Type B pancreatic cell (in vitro differentiated cells): ENCODE data around the gene GRIK4. TPM values are rescaled to one million over a fixed set of nuclear protein-coding genes. Genes with fewer than 3 reads are reported as not detected.

Experiments
- DNase-seq: peaks from one replicate; pipeline ENCODE4 v3.0.0; 2021; ENCODE audit warnings: mixed read lengths; ENCODE audit not compliant: unreplicated experiment; ENCODE audit errors: extremely low spot score
- H3K27ac Mint-ChIP-seq: 2 replicates; pipeline ENCODE4 v1.8.0; 2021; ENCODE audit warnings: mild to moderate bottlenecking, mixed read lengths
- H3K27me3 Mint-ChIP-seq: 2 replicates; pipeline ENCODE4 v1.8.0; 2021; ENCODE audit warnings: mixed read lengths
- H3K36me3 Mint-ChIP-seq: 2 replicates; pipeline ENCODE4 v1.8.0; 2021; ENCODE audit warnings: mixed read lengths
- H3K4me1 Mint-ChIP-seq: one replicate; pipeline ENCODE4 v1.8.0; 2021; ENCODE audit warnings: mixed read lengths; ENCODE audit not compliant: unreplicated experiment
- H3K4me3 Mint-ChIP-seq: 2 replicates; pipeline ENCODE4 v1.8.0; 2021; ENCODE audit warnings: mild to moderate bottlenecking, mixed read lengths
- H3K9me3 Mint-ChIP-seq: 2 replicates; pipeline ENCODE4 v1.8.0; 2021; ENCODE audit warnings: mixed read lengths
- total RNA-seq: library from RNA; stranded (reverse); gene quantifications from 2 replicates; pipeline ENCODE4 v1.2.1, GENCODE V29; 2021; ENCODE audit warnings: low replicate concordance
- TF ChIP-seq, protein P1 (sequence below): fragments of 200-600 bp; sonication (generic); conservative IDR thresholded peaks from 2 replicates; pipeline ENCODE4 v1.5.0; 2021; ENCODE audit warnings: antibody characterized with exemption, mild to moderate bottlenecking

The GRIK4 gene
- total RNA-seq, 1 donor from 2014 or later, result 0.72 TPM

DNA sequence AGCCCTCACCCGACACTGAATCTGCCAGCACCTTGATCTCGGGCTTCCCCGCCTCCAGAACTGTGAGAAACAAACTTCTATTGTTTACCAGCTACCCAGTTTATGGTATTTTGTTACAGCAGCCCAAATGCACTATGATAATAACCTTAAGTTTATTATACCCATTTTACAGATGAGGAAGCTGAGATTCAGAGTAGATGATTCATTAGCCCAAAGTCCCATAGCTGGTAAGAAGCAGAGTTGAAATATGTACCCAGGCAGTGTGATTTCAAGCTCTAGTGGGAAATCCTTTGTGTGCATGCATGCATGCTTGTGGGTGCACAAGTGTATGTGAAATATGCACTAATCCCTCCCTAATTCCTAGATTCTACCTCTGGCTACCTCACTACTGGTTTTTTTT lies 7.9 kb downstream of the GRIK4 start:
- no peak overlapping the region for H3K4me3 Mint-ChIP-seq
- peaks cover 10% of the 10 kb centered on the region for H3K4me1 Mint-ChIP-seq
- no peak for DNase-seq
- peaks cover 60% of the 10 kb centered on the region for H3K27me3 Mint-ChIP-seq
- H3K36me3 Mint-ChIP-seq, result no peaks in the 10 kb centered on the region
- H3K27ac Mint-ChIP-seq, result no peak overlapping the region
- TF ChIP-seq, protein P1, sequence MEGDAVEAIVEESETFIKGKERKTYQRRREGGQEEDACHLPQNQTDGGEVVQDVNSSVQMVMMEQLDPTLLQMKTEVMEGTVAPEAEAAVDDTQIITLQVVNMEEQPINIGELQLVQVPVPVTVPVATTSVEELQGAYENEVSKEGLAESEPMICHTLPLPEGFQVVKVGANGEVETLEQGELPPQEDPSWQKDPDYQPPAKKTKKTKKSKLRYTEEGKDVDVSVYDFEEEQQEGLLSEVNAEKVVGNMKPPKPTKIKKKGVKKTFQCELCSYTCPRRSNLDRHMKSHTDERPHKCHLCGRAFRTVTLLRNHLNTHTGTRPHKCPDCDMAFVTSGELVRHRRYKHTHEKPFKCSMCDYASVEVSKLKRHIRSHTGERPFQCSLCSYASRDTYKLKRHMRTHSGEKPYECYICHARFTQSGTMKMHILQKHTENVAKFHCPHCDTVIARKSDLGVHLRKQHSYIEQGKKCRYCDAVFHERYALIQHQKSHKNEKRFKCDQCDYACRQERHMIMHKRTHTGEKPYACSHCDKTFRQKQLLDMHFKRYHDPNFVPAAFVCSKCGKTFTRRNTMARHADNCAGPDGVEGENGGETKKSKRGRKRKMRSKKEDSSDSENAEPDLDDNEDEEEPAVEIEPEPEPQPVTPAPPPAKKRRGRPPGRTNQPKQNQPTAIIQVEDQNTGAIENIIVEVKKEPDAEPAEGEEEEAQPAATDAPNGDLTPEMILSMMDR, result no peak
- H3K9me3 Mint-ChIP-seq, result no peaks in the 10 kb centered on the region

GRCh38 chr11:120520091-120520822 lies 8.7 kb downstream of the GRIK4 start:
- H3K4me3 Mint-ChIP-seq, result no peak overlapping the region
- no peaks in the 10 kb centered on the region for H3K9me3 Mint-ChIP-seq
- H3K27me3 Mint-ChIP-seq, result peaks cover 54% of the 10 kb centered on the region
- TF ChIP-seq, protein P1, result no peak
- peaks cover 10% of the 10 kb centered on the region for H3K4me1 Mint-ChIP-seq
- H3K27ac Mint-ChIP-seq, result no peak overlapping the region
- no peaks in the 10 kb centered on the region for H3K36me3 Mint-ChIP-seq
- no peak for DNase-seq

DNA sequence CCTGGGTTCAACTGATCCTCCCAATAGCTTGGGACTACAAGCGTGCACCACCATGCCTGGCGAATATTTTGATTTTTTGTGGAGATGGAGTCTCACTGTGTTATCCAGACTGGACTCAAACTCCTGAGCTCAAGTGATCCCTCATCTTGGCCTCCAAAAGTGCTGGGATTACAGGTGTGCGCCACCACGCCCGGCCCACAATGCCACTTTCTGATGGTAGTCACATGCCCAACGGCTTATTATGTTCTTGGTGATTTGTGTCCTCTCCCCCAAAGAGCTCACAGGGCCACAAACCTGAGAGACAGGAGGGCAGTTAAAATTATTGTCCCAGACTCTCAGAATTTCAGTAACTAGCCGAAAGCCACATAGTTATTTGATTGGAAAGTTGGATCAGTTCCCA lies 9.6 kb downstream of the GRIK4 start:
- Mint-ChIP-seq H3K4me1 (peaks cover 8% of the 10 kb centered on the region), H3K4me3 (no peak overlapping the region)

GRCh38 chr11:120522021-120522420 lies 10.5 kb downstream of the GRIK4 start:
- no peak overlapping the region for H3K27ac Mint-ChIP-seq
- no peaks in the 10 kb centered on the region for H3K36me3 Mint-ChIP-seq
- peaks cover 4% of the 10 kb centered on the region for H3K4me1 Mint-ChIP-seq
- H3K9me3 Mint-ChIP-seq, result no peaks in the 10 kb centered on the region
- H3K4me3 Mint-ChIP-seq, result no peak overlapping the region
- H3K27me3 Mint-ChIP-seq, result peaks cover 42% of the 10 kb centered on the region
- TF ChIP-seq, protein P1, result no peak
- no peak for DNase-seq

More for the DNA sequence above, 9.6 kb downstream of the GRIK4 start:
- Mint-ChIP-seq H3K36me3 (no peaks in the 10 kb centered on the region), H3K27ac (no peak overlapping the region), H3K27me3 (peaks cover 50% of the 10 kb centered on the region), H3K9me3 (no peaks in the 10 kb centered on the region)
- TF ChIP-seq, protein P1, result no peak
- no peak for DNase-seq

DNA sequence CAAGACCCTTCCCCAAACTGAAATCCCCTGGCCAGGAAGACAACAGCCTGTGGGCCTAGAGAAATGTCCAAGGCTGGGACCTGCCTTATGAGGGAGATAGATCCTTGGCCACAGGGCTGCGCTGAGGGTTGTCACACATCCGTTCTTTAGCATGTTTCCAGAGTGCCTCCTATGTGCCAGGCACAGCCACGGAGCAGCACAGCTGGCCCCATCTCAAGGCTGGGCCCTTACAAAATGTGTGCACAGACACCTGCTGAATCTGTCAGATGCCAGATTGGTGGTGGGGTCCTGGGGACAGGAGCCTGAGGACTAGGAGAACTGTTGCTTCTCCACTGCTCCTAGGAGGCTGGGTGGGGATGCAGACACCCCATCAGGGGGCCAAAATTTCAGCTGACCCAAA lies 11.2 kb downstream of the GRIK4 start:
- DNase-seq, result no peak
- H3K27ac Mint-ChIP-seq, result no peak overlapping the region
- TF ChIP-seq, protein P1, result no peak
- no peaks in the 10 kb centered on the region for H3K9me3 Mint-ChIP-seq
- no peak overlapping the region for H3K4me3 Mint-ChIP-seq
- peaks cover 4% of the 10 kb centered on the region for H3K4me1 Mint-ChIP-seq
- no peaks in the 10 kb centered on the region for H3K36me3 Mint-ChIP-seq
- H3K27me3 Mint-ChIP-seq, result peaks cover 36% of the 10 kb centered on the region
